SK-N-MC (cell line): ENCODE measurements around the gene ZBED3.

Source experiments
- EZH2 ChIP-seq: fragments of 200-600 bp; sonication (generic); IDR thresholded peaks from one replicate; pipeline ENCODE4 v1.6.1; 2017; ENCODE audit warnings: antibody characterized with exemption
- FOXP2 ChIP-seq: optimal IDR thresholded peaks from 2 replicates; pipeline ENCODE3; 2011; ENCODE audit warnings: mild to moderate bottlenecking, moderate library complexity; ENCODE audit not compliant: insufficient read depth; ENCODE audit errors: extremely low read length, control extremely low read depth
- POLR2AphosphoS5 ChIP-seq: IDR thresholded peaks from 2 replicates; pipeline ENCODE4 v1.6.1; 2012; ENCODE audit warnings: mild to moderate bottlenecking, low read depth, low read length, borderline replicate concordance

DNA sequence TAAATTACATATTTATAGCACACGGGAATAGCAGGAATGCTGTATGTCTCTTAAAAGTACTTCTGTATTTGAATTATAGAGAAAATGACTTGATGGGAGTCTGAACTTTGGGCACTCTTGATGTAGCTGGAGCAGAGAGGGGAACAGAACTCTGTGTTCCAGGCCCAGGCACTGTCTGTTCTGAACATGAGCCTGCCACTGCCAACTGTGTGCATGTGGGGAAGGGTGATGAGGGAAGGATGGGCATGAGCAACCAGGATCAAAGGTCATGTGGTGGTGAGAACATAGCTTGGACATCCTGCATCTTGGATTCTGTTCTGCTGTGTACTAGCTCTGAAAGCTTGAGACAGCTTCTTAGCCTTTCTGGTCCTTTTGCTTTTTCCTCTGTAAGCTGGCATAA lies 16.4 kb upstream of the ZBED3 start:
- TF ChIP-seq EZH2 (no peak), POLR2AphosphoS5 (no peak), FOXP2 (no peak)
